ENCODE results near the gene POMT1. TPM values are rescaled to one million over a fixed set of nuclear protein-coding genes. Genes with fewer than 3 reads are reported as not detected.

POMT1 gene
- polyA plus RNA-seq, 1 of the 3 experiments (the other 2 are of a cell fraction), result 44.5 TPM

- CTCF ChIA-PET, result interaction anchor here (1.0 to 2.3 kb wide), 6 partner anchors 13 to 195 kb away, joined by 3 to 9 read pairs (median 5); partner anchors contain the start of genes RAPGEF1 and UCK1
- TF ChIP-seq PBX3 (IDR thresholded peaks at IDR 0.05) (no peak), NRF1 (IDR thresholded peaks at IDR 0.05; ENCODE audit: low read depth, low read length) (no peak), FOSL2 (IDR thresholded peaks at IDR 0.05; ENCODE audit: borderline replicate concordance, low read depth) (no peak), SMC3 (IDR thresholded peaks at IDR 0.05; ENCODE audit: low read depth, low read length) (no peak), ELF1 (IDR thresholded peaks at IDR 0.05) (no peak)
Measured at GRCh38 chr9:131545003-131545785, 42.5 kb downstream of the POMT1 start, which contains the start of gene PRRT1B. Gene PRRT1B, plus strand, starts transcription at chr9:131545523. Its CDS starts 93 bp downstream, at chr9:131545616.

GRCh38 chr9:131545786-131546335 lies 43.1 kb downstream of the POMT1 start:
- peak overlapping the region in 1 of 2 experiments; percentile 31; a peak in 2 of 4 replicates for H3K4me3 ChIP-seq (ENCODE audit: low read depth in 2 of 2, low read length in 1 of 2)
- no peak overlapping the region for H3K9ac ChIP-seq
- no peaks in the 10 kb centered on the region for H4K20me1 ChIP-seq (ENCODE audit: insufficient read depth)
- CTCF ChIA-PET, result interaction anchor here (1.0 to 2.3 kb wide), 4 partner anchors 14 to 196 kb away, joined by 3 to 9 read pairs (median 6); partner anchors contain the start of genes RAPGEF1 and UCK1
- H3K36me3 ChIP-seq (replicated peaks in 1 of 2; ENCODE audit: control insufficient read depth in 1 of 2, insufficient read depth in 2 of 2, low read length in 1 of 2), result no peaks in the 10 kb centered on the region
- H3K4me1 ChIP-seq (ENCODE audit: control insufficient read depth in 1 of 2, insufficient read depth in 2 of 2, low read depth in 1 of 2, low read length in 1 of 2), result peaks cover 0 to 5% of the 10 kb centered on the region in 2 experiments; a peak in 1 of 4 replicates
- peaks cover 41% of the 10 kb centered on the region for H3K27me3 ChIP-seq (ENCODE audit: insufficient read depth)
- POLR2A ChIA-PET, result no interaction called here
- no peak overlapping the region for H3K27ac ChIP-seq (ENCODE audit: low read depth in 2 of 2, low read length in 1 of 2)
- 2% methylated on average over 14 of the region's 30 CpGs for WGBS (ENCODE audit: low lambda C conversion rate)
- DNase-seq, result peak; percentile 57
- H3K4me2 ChIP-seq, result peak overlapping the region; percentile 70; the same call in 1 of the 2 replicates
- H2AFZ ChIP-seq (ENCODE audit: low read depth), result no peak overlapping the region
- H3K9me3 ChIP-seq, result peaks cover 15% of the 10 kb centered on the region
- no peaks in the 10 kb centered on the region for H3K79me2 ChIP-seq (ENCODE audit: insufficient read depth)
- H3F3A ChIP-seq (replicated peaks; ENCODE audit: insufficient read depth), result no peaks in the 10 kb centered on the region
- H3K9me2 ChIP-seq, result no peaks in the 10 kb centered on the region
- TF ChIP-seq ELF1 (IDR thresholded peaks at IDR 0.05), result no peak
- no peak for TF ChIP-seq POLR2AphosphoS5 (IDR thresholded peaks at IDR 0.05; ENCODE audit: low read depth, low read length)
- TF ChIP-seq JUND (IDR thresholded peaks at IDR 0.05), result no peak
- TF ChIP-seq ZBTB33 (IDR thresholded peaks at IDR 0.05; ENCODE audit: borderline replicate concordance, low read depth), result no peak
- no peak for TF ChIP-seq TCF12 (IDR thresholded peaks at IDR 0.05)
- TF ChIP-seq RCOR1 (IDR thresholded peaks at IDR 0.05; ENCODE audit: low read length), result no peak
- TF ChIP-seq PBX3 (IDR thresholded peaks at IDR 0.05), result no peak
- TF ChIP-seq SMC3 (IDR thresholded peaks at IDR 0.05; ENCODE audit: low read depth, low read length), result no peak
- no peak for TF ChIP-seq YY1 (IDR thresholded peaks at IDR 0.05; ENCODE audit: low read depth)
- no peak for TF ChIP-seq FOXJ3 (CRISPR knock-in tag; IDR thresholded peaks at IDR 0.05)
- TF ChIP-seq CHD2 (IDR thresholded peaks at IDR 0.05; ENCODE audit: low read length, partially characterized antibody), result no peak
- no peak for TF ChIP-seq RXRA (IDR thresholded peaks at IDR 0.05; ENCODE audit: borderline replicate concordance, low read depth)
- no peak for TF ChIP-seq MXI1 (IDR thresholded peaks at IDR 0.05; ENCODE audit: low read depth, low read length)
- no peak for TF ChIP-seq GABPA (IDR thresholded peaks at IDR 0.05; ENCODE audit: low read depth)
- no peak for TF ChIP-seq SIN3A (IDR thresholded peaks at IDR 0.05; ENCODE audit: borderline replicate concordance, low read depth, low read length)
- no peak for TF ChIP-seq USF1 (IDR thresholded peaks at IDR 0.05; ENCODE audit: borderline replicate concordance, low read depth)
- no peak for TF ChIP-seq NFIC (IDR thresholded peaks at IDR 0.05; ENCODE audit: borderline replicate concordance)
- no peak for TF ChIP-seq USF2 (IDR thresholded peaks at IDR 0.05; ENCODE audit: borderline replicate concordance, low read depth, low read length)

More at GRCh38 chr9:131545003-131545785, 42.5 kb downstream of the POMT1 start, which contains the start of gene PRRT1B:
- H4K20me1 ChIP-seq (ENCODE audit: insufficient read depth), result no peaks in the 10 kb centered on the region
- peak; percentile 69 for DNase-seq
- H3K4me3 ChIP-seq (ENCODE audit: low read depth in 2 of 2, low read length in 1 of 2), result peak within 1 kb of the TSS in 1 of 2 experiments; percentile 31; a peak in 2 of 4 replicates
- WGBS (ENCODE audit: low lambda C conversion rate), result 20% methylated on average over 25 of the region's 50 CpGs
- H3K4me2 ChIP-seq, result peak within 1 kb of the TSS; percentile 70; the same call in 1 of the 2 replicates
- H3K9me2 ChIP-seq, result no peaks in the 10 kb centered on the region
- H3K9me3 ChIP-seq, result peaks cover 15% of the 10 kb centered on the region
- H3K27ac ChIP-seq (ENCODE audit: low read depth in 2 of 2, low read length in 1 of 2), result no peak within 1 kb of the TSS
- H3K36me3 ChIP-seq (replicated peaks in 1 of 2; ENCODE audit: control insufficient read depth in 1 of 2, insufficient read depth in 2 of 2, low read length in 1 of 2), result no peaks in the 10 kb centered on the region
- no peaks in the 10 kb centered on the region for H3F3A ChIP-seq (replicated peaks; ENCODE audit: insufficient read depth)
- POLR2A ChIA-PET, result interaction anchor here (0.6 kb wide), 2 partner anchors 20 to 737 kb away, joined by 3 read pairs; no protein-coding TSS in a partner anchor
- peaks cover 38% of the 10 kb centered on the region for H3K27me3 ChIP-seq (ENCODE audit: insufficient read depth)
- H2AFZ ChIP-seq (ENCODE audit: low read depth), result peak within 1 kb of the TSS; percentile 16; the same call in 1 of the 2 replicates
- H3K79me2 ChIP-seq (ENCODE audit: insufficient read depth), result no peaks in the 10 kb centered on the region
- H3K9ac ChIP-seq, result no peak within 1 kb of the TSS
- peaks cover 0 to 7% of the 10 kb centered on the region in 2 experiments; a peak in 1 of 4 replicates for H3K4me1 ChIP-seq (ENCODE audit: control insufficient read depth in 1 of 2, insufficient read depth in 2 of 2, low read depth in 1 of 2, low read length in 1 of 2)
